Peyer's patch (tissue), 4 donors: ENCODE results near the gene TPRN. TPM values are rescaled to one million over a fixed set of nuclear protein-coding genes. Genes with fewer than 3 reads are reported as not detected.
A peak's percentile ranks its signal among the peaks of the same experiment; 100 is the strongest.

Experiments
- DNase-seq, 3 donors: peaks; one replicate each; pipeline ENCODE4 v3.0.0-alpha.2; 2017 to 2019
- H3K27ac ChIP-seq, 4 donors: fragments of 200-600 bp; sonication (generic); one replicate each; pipeline ENCODE4 v1.5.1; 2016 to 2019
- H3K27me3 ChIP-seq, 2 donors: fragments of 200-600 bp; sonication (generic); one replicate each; pipeline ENCODE4 v1.5.1; 2019
- H3K36me3 ChIP-seq, 3 donors: fragments of 200-600 bp; sonication (generic); one replicate each; pipeline ENCODE4 v1.5.1; 2016 to 2019
- H3K4me1 ChIP-seq, 4 donors: fragments of 200-600 bp; sonication (generic); one replicate each; pipeline ENCODE4 v1.5.1; 2016 to 2019
- H3K4me3 ChIP-seq, 4 donors: fragments of 200-600 bp; sonication (generic); 1 replicate in 3 of 4; 2 replicates in 1 of 4; pipeline ENCODE4 v1.5.1; 2016 to 2019; ENCODE audit warnings: mild to moderate bottlenecking in 1 of 4
- H3K9me3 ChIP-seq, 4 donors: fragments of 200-600 bp; sonication (generic); one replicate each; pipeline ENCODE4 v1.5.1; 2016 to 2019; ENCODE audit warnings: mild to moderate bottlenecking in 1 of 4
- CTCF ChIP-seq, 6 experiments: fragments of 450-650 bp in 4 of 6; fragments of 200-600 bp in 2 of 6; sonication (generic) in 1 of 6; IDR thresholded peaks; one replicate each; pipeline ENCODE4 v1.5.1; 2017 to 2019; ENCODE audit warnings: antibody characterized with exemption in 6 of 6, mild to moderate bottlenecking in 3 of 6, moderate library complexity in 1 of 6
- POLR2A ChIP-seq, 2 donors: fragments of 450-650 bp; IDR thresholded peaks; one replicate each; pipeline ENCODE4 v1.5.1; 2017; ENCODE audit warnings: antibody characterized with exemption in 2 of 2, mild to moderate bottlenecking in 2 of 2, moderate library complexity in 2 of 2
- total RNA-seq, 4 donors: library from RNA; depleted of rRNA; stranded (reverse); fragments of >200 nt; gene quantifications; one replicate each; pipeline ENCODE4 v1.1.0, GENCODE V29; 2016

TPRN gene
- total RNA-seq, 4 donors from 2014 or later: 28.1 to 167 (median 130) TPM

- Histone ChIP-seq H3K27me3 (peaks cover 0 to 4% of the 10 kb centered on the region in 2 donors), H3K36me3 (no peaks in the 10 kb centered on the region), H3K27ac (no peak overlapping the region), H3K4me1 (peaks cover 11 to 80% (median 24%) of the 10 kb centered on the region in 4 donors), H3K4me3 (no peak overlapping the region), H3K9me3 (peaks cover 0 to 4% (median 0%) of the 10 kb centered on the region in 4 donors)
- DNase-seq: no peak
- no peak for TF ChIP-seq POLR2A (IDR thresholded peaks at IDR 0.05)
- no peak for TF ChIP-seq CTCF (IDR thresholded peaks at IDR 0.05)
Measured at GRCh38 chr9:137233143-137233980, 32.8 kb upstream of the TPRN start.

GRCh38 chr9:137232510-137232909 is 32.0 kb upstream of the TPRN start:
- no peak for DNase-seq
- peaks cover 7 to 79% (median 24%) of the 10 kb centered on the region in 4 donors for H3K4me1 ChIP-seq
- H3K27me3 ChIP-seq: peaks cover 0 to 4% of the 10 kb centered on the region in 2 donors
- H3K27ac ChIP-seq: no peak overlapping the region
- no peaks in the 10 kb centered on the region for H3K36me3 ChIP-seq
- TF ChIP-seq CTCF (IDR thresholded peaks at IDR 0.05) (no peak), POLR2A (IDR thresholded peaks at IDR 0.05) (peak in 1 of 2 donors; percentile 33)
- H3K9me3 ChIP-seq: peaks cover 0 to 4% (median 0%) of the 10 kb centered on the region in 4 donors
- H3K4me3 ChIP-seq: no peak overlapping the region

- Histone ChIP-seq H3K4me1 (peaks cover 7 to 79% (median 25%) of the 10 kb centered on the region in 4 donors), H3K27ac (no peak overlapping the region), H3K27me3 (peaks cover 0 to 4% of the 10 kb centered on the region in 2 donors), H3K9me3 (peaks cover 0 to 4% (median 0%) of the 10 kb centered on the region in 4 donors), H3K4me3 (no peak overlapping the region), H3K36me3 (no peaks in the 10 kb centered on the region)
- TF ChIP-seq POLR2A (IDR thresholded peaks at IDR 0.05): no peak
- TF ChIP-seq CTCF (IDR thresholded peaks at IDR 0.05): no peak
- no peak for DNase-seq
Measured at GRCh38 chr9:137232101-137232500, 31.6 kb upstream of the TPRN start.

GRCh38 chr9:137231372-137232039 is 31.0 kb upstream of the TPRN start:
- Histone ChIP-seq H3K27ac (peak overlapping the region in 1 of 4 donors; percentile 72), H3K27me3 (peaks cover 0 to 4% of the 10 kb centered on the region in 2 donors), H3K9me3 (peaks cover 0 to 4% (median 0%) of the 10 kb centered on the region in 4 donors), H3K4me3 (no peak overlapping the region), H3K36me3 (no peaks in the 10 kb centered on the region), H3K4me1 (peaks cover 9 to 79% (median 19%) of the 10 kb centered on the region in 4 donors)
- TF ChIP-seq POLR2A (IDR thresholded peaks at IDR 0.05) (no peak), CTCF (IDR thresholded peaks at IDR 0.05) (no peak)
- no peak for DNase-seq

GRCh38 chr9:137230705-137231371 is 30.3 kb upstream of the TPRN start, which contains the start of gene SLC34A3:
TSS of gene SLC34A3 (plus strand) at chr9:137230901. CDS start at chr9:137231703, 802 bp downstream.
- peaks cover 0 to 4% (median 0%) of the 10 kb centered on the region in 4 donors for H3K9me3 ChIP-seq
- DNase-seq: no peak
- H3K4me1 ChIP-seq: peaks cover 2 to 74% (median 16%) of the 10 kb centered on the region in 4 donors
- H3K27me3 ChIP-seq: peaks cover 0 to 4% of the 10 kb centered on the region in 2 donors
- H3K36me3 ChIP-seq: no peaks in the 10 kb centered on the region
- TF ChIP-seq POLR2A (IDR thresholded peaks at IDR 0.05) (no peak), CTCF (IDR thresholded peaks at IDR 0.05) (no peak)
- peak within 1 kb of the TSS in 2 of 4 donors; percentile 11 to 14 for H3K4me3 ChIP-seq
- peak within 1 kb of the TSS in 2 of 4 donors; percentile 72 to 80 for H3K27ac ChIP-seq
